ENCODE results near the gene TMTC2. TPM values are rescaled to one million over a fixed set of nuclear protein-coding genes. Genes with fewer than 3 reads are reported as not detected.

The TMTC2 gene
- polyA plus RNA-seq, 1 experiment, result 1.6 TPM

GRCh38 chr12:82971584-82971983 is 284.9 kb downstream of the TMTC2 start:
- Histone ChIP-seq H3K27me3 (ENCODE audit: control insufficient read depth, insufficient read depth, low read length) (no peaks in the 10 kb centered on the region), H3K4me3 (ENCODE audit: low read depth, low read length) (no peak overlapping the region), H3K9me3 (ENCODE audit: control insufficient read depth, insufficient read depth, low read length) (no peaks in the 10 kb centered on the region), H3K27ac (ENCODE audit: low read depth, low read length) (no peak overlapping the region)
- ChIA-PET CTCF (no interaction called here), POLR2A (no interaction called here)
- DNase-seq (ENCODE audit: low read depth, low spot score), result no peak
- no peak for TF ChIP-seq CTCF (IDR thresholded peaks at IDR 0.05; ENCODE audit: low read depth, low read length)

- TF ChIP-seq CTCF (IDR thresholded peaks at IDR 0.05; ENCODE audit: low read depth, low read length), result no peak
- no peak for DNase-seq (ENCODE audit: low read depth, low spot score)
- ChIA-PET CTCF (no interaction called here), POLR2A (no interaction called here)
- H3K27ac ChIP-seq (ENCODE audit: low read depth, low read length), result no peak overlapping the region
- no peaks in the 10 kb centered on the region for H3K9me3 ChIP-seq (ENCODE audit: control insufficient read depth, insufficient read depth, low read length)
- H3K4me3 ChIP-seq (ENCODE audit: low read depth, low read length), result no peak overlapping the region
- H3K27me3 ChIP-seq (ENCODE audit: control insufficient read depth, insufficient read depth, low read length), result no peaks in the 10 kb centered on the region
These were observed 285.9 kb downstream of the TMTC2 start for GRCh38 chr12:82972624-82973023.

- TF ChIP-seq CTCF (IDR thresholded peaks at IDR 0.05; ENCODE audit: low read depth, low read length), result no peak
- no peaks in the 10 kb centered on the region for H3K9me3 ChIP-seq (ENCODE audit: control insufficient read depth, insufficient read depth, low read length)
- no peaks in the 10 kb centered on the region for H3K27me3 ChIP-seq (ENCODE audit: control insufficient read depth, insufficient read depth, low read length)
- ChIA-PET CTCF (no interaction called here), POLR2A (no interaction called here)
- no peak overlapping the region for H3K27ac ChIP-seq (ENCODE audit: low read depth, low read length)
- H3K4me3 ChIP-seq (ENCODE audit: low read depth, low read length), result no peak overlapping the region
- no peak for DNase-seq (ENCODE audit: low read depth, low spot score)
These were observed 286.9 kb downstream of the TMTC2 start for GRCh38 chr12:82973592-82973991.

GRCh38 chr12:82981150-82981549 is 294.4 kb downstream of the TMTC2 start:
- Histone ChIP-seq H3K27ac (ENCODE audit: low read depth, low read length) (no peak overlapping the region), H3K9me3 (ENCODE audit: control insufficient read depth, insufficient read depth, low read length) (no peaks in the 10 kb centered on the region), H3K27me3 (ENCODE audit: control insufficient read depth, insufficient read depth, low read length) (no peaks in the 10 kb centered on the region), H3K4me3 (ENCODE audit: low read depth, low read length) (no peak overlapping the region)
- no peak for DNase-seq (ENCODE audit: low read depth, low spot score)
- POLR2A ChIA-PET, result no interaction called here
- CTCF ChIA-PET, result no interaction called here
- no peak for TF ChIP-seq CTCF (IDR thresholded peaks at IDR 0.05; ENCODE audit: low read depth, low read length)

GRCh38 chr12:82994117-82994516 is 307.4 kb downstream of the TMTC2 start:
- no peak for TF ChIP-seq CTCF (IDR thresholded peaks at IDR 0.05; ENCODE audit: low read depth, low read length)
- H3K27me3 ChIP-seq (ENCODE audit: control insufficient read depth, insufficient read depth, low read length), result no peaks in the 10 kb centered on the region
- no peaks in the 10 kb centered on the region for H3K9me3 ChIP-seq (ENCODE audit: control insufficient read depth, insufficient read depth, low read length)
- CTCF ChIA-PET, result interaction anchor here (0.6 kb wide), 1 partner anchor 65 kb away, joined by 3 read pairs; no protein-coding TSS in a partner anchor
- POLR2A ChIA-PET, result no interaction called here
- H3K27ac ChIP-seq (ENCODE audit: low read depth, low read length), result no peak overlapping the region
- no peak overlapping the region for H3K4me3 ChIP-seq (ENCODE audit: low read depth, low read length)
- DNase-seq (ENCODE audit: low read depth, low spot score), result no peak
